A549 (cell line): Measurements from ENCODE around the gene ADGRG2. TPM values are rescaled to one million over a fixed set of nuclear protein-coding genes. Genes with fewer than 3 reads are reported as not detected.

Experiments used
- ATAC-seq, 2 experiments: fragments of 200-7000 bp in 1 of 2; fragments of >200 bp in 1 of 2; cut with Nextera tagmentation in 1 of 2; cut with Tn5 transposase in 1 of 2; 3 replicates each; pipeline versions ENCODE4 v1.8.0 to v1.9.1; 2018 to 2020; ENCODE audit warnings: mild to moderate bottlenecking in 1 of 2, moderate library complexity in 1 of 2
- CTCF ChIA-PET: fragments of 300-600 bp; sonication (Branson Sonifier 250); formaldehyde crosslinking; extraction: SDS; loops from one replicate; lab custom pipeline; 2021; ENCODE audit warnings: antibody characterized with exemption, inconsistent platforms; lab: Yijun Ruan, JAX
- POLR2A ChIA-PET: fragments of 350-600 bp; formaldehyde crosslinking; extraction: SDS; loops from one replicate; lab custom pipeline; 2021; ENCODE audit warnings: antibody characterized with exemption, inconsistent platforms; lab: Yijun Ruan, JAX
- DNase-seq, 2 experiments: peaks; one replicate each; pipeline versions ENCODE4 v3.0.0 to v3.0.0-alpha.2; 2011 to 2016; ENCODE audit warnings: low read depth in 1 of 2, low spot score in 1 of 2
- FAIRE-seq: peaks from 2 replicates; lab custom pipeline; 2011; peaks lifted over from hg19 to GRCh38; lab: Jason Lieb, UNC
- H3K27ac ChIP-seq, 2 experiments: fragments of >200 bp; sonication (Bioruptor Twin); formaldehyde crosslinking; 3 replicates each; pipeline ENCODE4 v1.5.1; 2016 to 2017
- H3K4me1 ChIP-seq: fragments of >200 bp; sonication (Bioruptor Twin); formaldehyde crosslinking; 3 replicates; pipeline ENCODE4 v1.6.1; 2016
- H3K4me2 ChIP-seq: fragments of >200 bp; sonication (Bioruptor Twin); formaldehyde crosslinking; 3 replicates; pipeline ENCODE4 v1.6.1; 2016
- H3K4me3 ChIP-seq: fragments of >200 bp; sonication (Bioruptor Twin); formaldehyde crosslinking; 3 replicates; pipeline ENCODE4 v1.5.1; 2016
- H3K9me3 ChIP-seq: fragments of >200 bp; sonication (Bioruptor Twin); formaldehyde crosslinking; 3 replicates; pipeline ENCODE4 v1.6.1; 2016
- BHLHE40 ChIP-seq: IDR thresholded peaks from 2 replicates; pipeline ENCODE4 v1.6.1; 2012; ENCODE audit warnings: low read depth, low read length, inconsistent platforms
- CBX8 ChIP-seq: fragments of 200-600 bp; sonication (generic); IDR thresholded peaks from 2 replicates; pipeline ENCODE4 v1.6.1; 2016
- CHD2 ChIP-seq: fragments of 150-350 bp; IDR thresholded peaks from 2 replicates; pipeline ENCODE4 v1.6.1; 2014; ENCODE audit warnings: low read length; ENCODE audit not compliant: partially characterized antibody
- EHF ChIP-seq: fragments of 250-450 bp; sonication (Bioruptor Pico); IDR thresholded peaks from 2 replicates; pipeline ENCODE4 v1.5.0; 2020; ENCODE audit warnings: mild to moderate bottlenecking
- EHMT2 ChIP-seq: fragments of 200-600 bp; sonication (generic); IDR thresholded peaks from 2 replicates; pipeline ENCODE4 v1.6.1; 2016; ENCODE audit warnings: antibody characterized with exemption, low read depth, mild to moderate bottlenecking, moderate library complexity
- ESRRA ChIP-seq: fragments of 150-350 bp; IDR thresholded peaks from 2 replicates; pipeline ENCODE4 v1.6.1; 2014; ENCODE audit warnings: mild to moderate bottlenecking, low read length, borderline replicate concordance
- FOSL2 ChIP-seq, 2 experiments: fragments of 450-650 bp in 1 of 2; fragments of >200 bp in 1 of 2; sonication (Bioruptor Twin) in 1 of 2; formaldehyde crosslinking; IDR thresholded peaks; 2 replicates each; pipeline versions ENCODE4 v1.5.0 to v1.6.1; 2016 to 2020; ENCODE audit warnings: mild to moderate bottlenecking in 1 of 2, moderate library complexity in 1 of 2
- HOXA7 ChIP-seq: fragments of 250-450 bp; sonication (Bioruptor Pico); IDR thresholded peaks from 2 replicates; pipeline ENCODE4 v1.5.0; 2020; ENCODE audit warnings: mild to moderate bottlenecking, moderate library complexity
- HOXB13 ChIP-seq: fragments of 250-450 bp; sonication (Bioruptor Pico); IDR thresholded peaks from 2 replicates; pipeline ENCODE4 v1.5.0; 2020; ENCODE audit warnings: low read depth, mild to moderate bottlenecking, moderate library complexity
- JUNB ChIP-seq: fragments of >200 bp; sonication (Bioruptor Twin); formaldehyde crosslinking; IDR thresholded peaks from 2 replicates; pipeline ENCODE4 v1.6.1; 2016
- MAFK ChIP-seq: fragments of 450-650 bp; IDR thresholded peaks from 2 replicates; pipeline ENCODE4 v1.6.1; 2014; ENCODE audit not compliant: partially characterized antibody
- MYC ChIP-seq: IDR thresholded peaks from 2 replicates; pipeline ENCODE4 v1.6.1; 2012; ENCODE audit warnings: mild to moderate bottlenecking, inconsistent platforms, low read length, improper control_type of control experiment, borderline replicate concordance
- PHF8 ChIP-seq: fragments of 200-600 bp; sonication (generic); IDR thresholded peaks from 2 replicates; pipeline ENCODE4 v1.6.1; 2016; ENCODE audit warnings: low read depth, mild to moderate bottlenecking, antibody characterized with exemption, moderate library complexity, borderline replicate concordance
- RAD21 ChIP-seq, 2 experiments: fragments of >200 bp in 1 of 2; sonication (Bioruptor Twin) in 1 of 2; formaldehyde crosslinking in 1 of 2; IDR thresholded peaks in 1 of 2; conservative IDR thresholded peaks in 1 of 2; 2 replicates in 1 of 2; 3 replicates in 1 of 2; pipeline ENCODE4 v1.6.1; 2012 to 2018; ENCODE audit warnings: inconsistent platforms in 1 of 2
- RCOR1 ChIP-seq: fragments of 150-350 bp; IDR thresholded peaks from 2 replicates; pipeline ENCODE4 v1.6.1; 2014; ENCODE audit warnings: antibody characterized with exemption, low read length, low read depth
- RNF2 ChIP-seq: fragments of 200-600 bp; sonication (generic); IDR thresholded peaks from 2 replicates; pipeline ENCODE4 v1.6.1; 2016; ENCODE audit warnings: low read depth, mild to moderate bottlenecking, antibody characterized with exemption, moderate library complexity, borderline replicate concordance
- SMC3 ChIP-seq: fragments of >200 bp; sonication (Bioruptor Twin); formaldehyde crosslinking; IDR thresholded peaks from 3 replicates; pipeline ENCODE4 v1.6.1; 2018; ENCODE audit warnings: inconsistent platforms
- SREBF2 ChIP-seq: fragments of 450-650 bp; IDR thresholded peaks from 2 replicates; pipeline ENCODE4 v1.6.1; 2014; ENCODE audit warnings: mild to moderate bottlenecking, moderate library complexity
- ZFP36 ChIP-seq: fragments of 450-650 bp; IDR thresholded peaks from 2 replicates; pipeline ENCODE4 v1.6.1; 2014; ENCODE audit warnings: borderline replicate concordance; ENCODE audit not compliant: partially characterized antibody
- ZSCAN20 ChIP-seq: fragments of 250-450 bp; sonication (Bioruptor Pico); IDR thresholded peaks from 2 replicates; pipeline ENCODE4 v1.8.0; 2022; ENCODE audit warnings: mild to moderate bottlenecking, moderate library complexity
- WGBS: methylation state at CpG from one replicate; pipeline ENCODE4 v1.1.6; 2017; ENCODE audit errors: missing lambda C conversion rate; 5-methylcytosine and 5-hydroxymethylcytosine counted together
- polyA plus RNA-seq, 4 experiments: library from polyadenylated mRNA; depleted of rRNA in 3 of 4; stranded (reverse); fragments of >200 nt; fragmentation: RNase III in 1 of 4; extraction: RNeasy Plus Mini Kit Qiagen cat#74134 plus additional on column Dnase treatment in 1 of 4; gene quantifications; 2 replicates in 3 of 4; 3 replicates in 1 of 4; pipeline ENCODE4 v1.2.3, GENCODE V29; 2011 to 2017
- TF ChIP-seq, protein P1 (sequence below): fragments of 250-450 bp; sonication (Bioruptor Pico); IDR thresholded peaks from 2 replicates; pipeline ENCODE4 v1.5.0; 2021; ENCODE audit warnings: mild to moderate bottlenecking, moderate library complexity, borderline replicate concordance
- TF ChIP-seq, protein P2 (sequence below): IDR thresholded peaks from 2 replicates; pipeline ENCODE4 v1.6.1; 2012; ENCODE audit warnings: low read depth, borderline replicate concordance

The ADGRG2 gene
- polyA plus RNA-seq, 2 of the 4 experiments (the other 2 are of a cell fraction) = 5.2 to 10.3 TPM

DNA sequence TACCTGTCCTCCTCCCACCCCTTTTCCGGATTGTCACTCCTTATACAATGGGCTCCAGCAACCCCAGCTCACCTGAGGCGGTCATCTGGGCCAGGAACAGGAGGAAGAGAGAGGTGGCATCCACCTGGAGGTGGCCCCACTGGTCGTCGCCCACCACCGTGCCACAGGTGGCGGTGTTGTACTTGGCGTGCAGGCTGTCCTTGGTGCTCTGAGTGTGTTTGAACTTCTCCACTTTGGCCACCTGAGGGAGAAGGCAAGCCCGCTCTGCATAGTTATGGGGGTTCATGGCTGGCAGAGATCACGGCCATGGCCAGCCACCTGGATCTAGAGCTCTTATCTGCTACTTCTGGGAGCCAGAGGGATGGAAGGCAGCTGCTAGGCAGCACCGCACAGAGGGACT lies 171.2 kb downstream of the ADGRG2 start:
- ChIA-PET POLR2A (no interaction called here), CTCF (no interaction called here)
- Histone ChIP-seq H3K27ac (no peak overlapping the region), H3K9me3 (no peaks in the 10 kb centered on the region), H3K4me1 (no peaks in the 10 kb centered on the region), H3K4me2 (no peak overlapping the region), H3K4me3 (no peak overlapping the region)
- TF ChIP-seq RAD21 (conservative IDR thresholded peaks at IDR 0.05 in 1 of 2, IDR thresholded peaks at IDR 0.05 in 1 of 2) (peak; percentile 25 to 38; a peak in 2 of 5 replicates), RCOR1 (no peak)
- DNase-seq (peak in 1 of 2 experiments; percentile 16), ATAC-seq (peak; percentile 66 to 79; a peak in 5 of 6 replicates), FAIRE-seq (no peak)
- 92% methylated on average over 8 of the region's 10 CpGs for WGBS

DNA sequence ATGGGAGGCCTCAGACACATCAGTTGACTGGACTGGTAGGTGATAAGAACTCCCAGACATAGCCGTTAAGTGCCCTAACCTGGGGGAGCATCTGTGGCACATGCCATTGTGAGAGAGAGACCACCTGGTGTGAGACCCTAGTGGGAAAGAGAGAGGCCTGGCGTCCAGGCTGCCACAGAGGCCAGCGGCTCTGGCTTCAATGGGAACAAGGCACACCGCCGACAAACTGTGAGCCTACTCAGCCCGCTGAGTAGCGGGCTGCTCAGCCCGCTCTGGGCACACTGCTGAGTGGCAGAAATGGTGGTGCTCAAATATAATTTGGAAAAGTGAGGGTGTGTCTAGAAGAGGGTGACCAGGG lies 172.3 kb downstream of the ADGRG2 start:
- Histone ChIP-seq H3K27ac (no peak overlapping the region), H3K9me3 (no peaks in the 10 kb centered on the region), H3K4me3 (no peak overlapping the region), H3K4me2 (no peak overlapping the region), H3K4me1 (no peaks in the 10 kb centered on the region)
- CTCF ChIA-PET = interaction anchor here (1.1 to 1.6 kb wide), 2 partner anchors 33 to 384 kb away, joined by 3 read pairs; no protein-coding TSS in a partner anchor
- 91% methylated on average over 8 of the region's 8 CpGs for WGBS
- no peak for DNase-seq
- no peak for TF ChIP-seq CBX8
- TF ChIP-seq BHLHE40 = no peak
- TF ChIP-seq MYC = no peak
- TF ChIP-seq ZFP36 = no peak
- TF ChIP-seq, protein P1, sequence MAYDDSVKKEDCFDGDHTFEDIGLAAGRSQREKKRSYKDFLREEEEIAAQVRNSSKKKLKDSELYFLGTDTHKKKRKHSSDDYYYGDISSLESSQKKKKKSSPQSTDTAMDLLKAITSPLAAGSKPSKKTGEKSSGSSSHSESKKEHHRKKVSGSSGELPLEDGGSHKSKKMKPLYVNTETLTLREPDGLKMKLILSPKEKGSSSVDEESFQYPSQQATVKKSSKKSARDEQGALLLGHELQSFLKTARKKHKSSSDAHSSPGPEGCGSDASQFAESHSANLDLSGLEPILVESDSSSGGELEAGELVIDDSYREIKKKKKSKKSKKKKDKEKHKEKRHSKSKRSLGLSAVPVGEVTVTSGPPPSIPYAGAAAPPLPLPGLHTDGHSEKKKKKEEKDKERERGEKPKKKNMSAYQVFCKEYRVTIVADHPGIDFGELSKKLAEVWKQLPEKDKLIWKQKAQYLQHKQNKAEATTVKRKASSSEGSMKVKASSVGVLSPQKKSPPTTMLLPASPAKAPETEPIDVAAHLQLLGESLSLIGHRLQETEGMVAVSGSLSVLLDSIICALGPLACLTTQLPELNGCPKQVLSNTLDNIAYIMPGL (CRISPR knock-in tag) = no peak
- no peak for TF ChIP-seq HOXA7
- TF ChIP-seq JUNB = no peak
- TF ChIP-seq MAFK = no peak
- TF ChIP-seq, protein P2, sequence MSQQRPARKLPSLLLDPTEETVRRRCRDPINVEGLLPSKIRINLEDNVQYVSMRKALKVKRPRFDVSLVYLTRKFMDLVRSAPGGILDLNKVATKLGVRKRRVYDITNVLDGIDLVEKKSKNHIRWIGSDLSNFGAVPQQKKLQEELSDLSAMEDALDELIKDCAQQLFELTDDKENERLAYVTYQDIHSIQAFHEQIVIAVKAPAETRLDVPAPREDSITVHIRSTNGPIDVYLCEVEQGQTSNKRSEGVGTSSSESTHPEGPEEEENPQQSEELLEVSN = no peak
- TF ChIP-seq SREBF2 = no peak
- TF ChIP-seq RNF2 = no peak
- no peak for TF ChIP-seq HOXB13
- no peak for TF ChIP-seq ZSCAN20 (CRISPR knock-in tag)
- no peak for TF ChIP-seq EHMT2
- TF ChIP-seq CHD2 = no peak
- no peak for ATAC-seq
- POLR2A ChIA-PET = no interaction called here
- FAIRE-seq = no peak

DNA sequence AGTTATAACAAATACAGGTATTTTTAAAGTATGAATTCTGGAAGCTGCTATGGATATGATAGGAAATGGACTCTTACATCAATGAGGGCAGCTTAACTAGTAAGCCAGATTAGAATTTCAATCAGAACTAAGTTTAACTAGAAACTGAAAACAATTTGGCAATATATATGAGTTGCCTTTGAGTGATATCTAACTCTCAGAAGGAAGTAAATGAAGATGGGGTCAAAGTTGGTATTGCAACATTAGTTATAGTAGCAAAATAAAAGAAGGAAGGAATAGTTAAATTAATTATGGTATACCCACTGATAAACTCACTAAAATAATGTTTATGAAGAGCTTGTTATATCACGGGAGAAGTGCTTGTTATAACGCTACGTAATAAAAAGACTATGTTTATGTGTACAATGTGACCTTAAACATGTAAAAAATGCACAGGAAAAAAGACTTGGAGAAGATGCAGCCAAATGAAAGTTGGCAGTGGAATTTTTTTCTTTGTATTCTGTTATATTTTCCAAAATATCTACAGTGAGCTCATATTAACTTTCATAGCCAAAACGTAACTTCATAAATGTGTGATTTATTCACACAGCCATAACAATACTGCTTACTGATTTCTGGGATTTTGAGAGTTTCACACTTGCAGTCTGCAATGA lies 172.9 kb downstream of the ADGRG2 start:
- no peak overlapping the region for H3K4me2 ChIP-seq
- H3K4me3 ChIP-seq = no peak overlapping the region
- H3K9me3 ChIP-seq = no peaks in the 10 kb centered on the region
- TF ChIP-seq EHF (CRISPR knock-in tag) (no peak), HOXB13 (no peak), SMC3 (no peak), ESRRA (no peak), PHF8 (no peak), FOSL2 (IDR thresholded peaks at IDR 0.05) (no peak), FOSL2 (CRISPR knock-in tag; IDR thresholded peaks at IDR 0.05) (no peak), ZSCAN20 (CRISPR knock-in tag) (no peak), CBX8 (no peak)
- TF ChIP-seq, protein P2 = no peak
- DNase-seq (no peak), FAIRE-seq (peak; percentile 51), ATAC-seq (no peak)
- POLR2A ChIA-PET = no interaction called here
- WGBS = 87% methylated on average over 4 of the region's 4 CpGs
- H3K27ac ChIP-seq = no peak overlapping the region
- H3K4me1 ChIP-seq = no peaks in the 10 kb centered on the region
- CTCF ChIA-PET = interaction anchor here (1.1 to 1.6 kb wide), 2 partner anchors 34 to 385 kb away, joined by 3 read pairs; no protein-coding TSS in a partner anchor
